Mesenchymal stem cell (in vitro differentiated cells and primary cell): ENCODE data around the gene SLC35B3. TPM values are rescaled to one million over a fixed set of nuclear protein-coding genes. Genes with fewer than 3 reads are reported as not detected.

Experiments used
- DNase-seq: peaks from one replicate; pipeline ENCODE4 v3.0.0-alpha.2; 2013
- H2AFZ ChIP-seq: one replicate; pipeline ENCODE4 v1.6.1; 2013; ENCODE audit warnings: low read depth, mild to moderate bottlenecking, control low read depth, inconsistent platforms, low read length, moderate library complexity
- H2AK5ac ChIP-seq: 2 replicates; pipeline ENCODE4 v1.6.1; 2013; ENCODE audit warnings: low read length, moderate library complexity, mild to moderate bottlenecking, inconsistent platforms; ENCODE audit not compliant: severe bottlenecking
- H2BK120ac ChIP-seq: one replicate; pipeline ENCODE4 v1.6.1; 2013; ENCODE audit warnings: low read depth, mild to moderate bottlenecking, inconsistent platforms, low read length, moderate library complexity
- H2BK12ac ChIP-seq, 2 experiments: one replicate each; pipeline ENCODE4 v1.6.1; 2013; ENCODE audit warnings: inconsistent platforms in 2 of 2, low read length in 2 of 2, mild to moderate bottlenecking in 2 of 2, moderate library complexity in 2 of 2, control low read depth in 1 of 2
- H2BK15ac ChIP-seq: one replicate; pipeline ENCODE4 v1.6.1; 2013; ENCODE audit warnings: mild to moderate bottlenecking, low read depth, inconsistent platforms; ENCODE audit not compliant: poor library complexity, severe bottlenecking
- H2BK5ac ChIP-seq: 2 replicates; pipeline ENCODE4 v1.6.1; 2013; ENCODE audit warnings: low read depth, mild to moderate bottlenecking, low read length, control low read depth, inconsistent platforms; ENCODE audit not compliant: poor library complexity, severe bottlenecking
- H3K14ac ChIP-seq, 2 experiments: one replicate each; pipeline ENCODE4 v1.6.1; 2013; ENCODE audit warnings: inconsistent platforms in 2 of 2, low read length in 2 of 2, control low read depth in 1 of 2, mild to moderate bottlenecking in 1 of 2, moderate library complexity in 1 of 2
- H3K18ac ChIP-seq, 2 experiments: one replicate each; pipeline ENCODE4 v1.6.1; 2013; ENCODE audit warnings: inconsistent platforms in 2 of 2, low read length in 2 of 2, control low read depth in 1 of 2, low read depth in 1 of 2, mild to moderate bottlenecking in 1 of 2
- H3K23ac ChIP-seq, 2 experiments: one replicate each; pipeline ENCODE4 v1.6.1; 2013; ENCODE audit warnings: inconsistent platforms in 2 of 2, low read length in 2 of 2, mild to moderate bottlenecking in 2 of 2, moderate library complexity in 2 of 2, control low read depth in 1 of 2
- H3K27ac ChIP-seq: 2 replicates; pipeline ENCODE4 v1.5.1; 2013; ENCODE audit warnings: mild to moderate bottlenecking, moderate library complexity, low read length, control low read depth, inconsistent platforms; ENCODE audit not compliant: poor library complexity, severe bottlenecking
- H3K27me3 ChIP-seq, 2 experiments: 2 replicates each; pipeline versions ENCODE4 v1.6.1 to v1.7.0; 2013; ENCODE audit warnings: low read length in 2 of 2, mild to moderate bottlenecking in 2 of 2, moderate library complexity in 2 of 2, control low read depth in 1 of 2, inconsistent platforms in 1 of 2; ENCODE audit not compliant: control insufficient read depth in 1 of 2, insufficient read depth in 1 of 2
- H3K36me3 ChIP-seq, 2 experiments: 2 replicates each; pipeline versions ENCODE4 v1.6.1 to v1.7.0; 2013; ENCODE audit warnings: low read length in 2 of 2, control low read depth in 1 of 2, inconsistent platforms in 1 of 2, low read depth in 1 of 2, mild to moderate bottlenecking in 1 of 2; ENCODE audit not compliant: insufficient read depth in 2 of 2, control insufficient read depth in 1 of 2
- H3K4ac ChIP-seq, 2 experiments: one replicate each; pipeline ENCODE4 v1.6.1; 2013; ENCODE audit warnings: inconsistent platforms in 2 of 2, low read length in 2 of 2, mild to moderate bottlenecking in 2 of 2, moderate library complexity in 2 of 2, control low read depth in 1 of 2, low read depth in 1 of 2
- H3K4me1 ChIP-seq: 2 replicates; pipeline ENCODE4 v1.6.1; 2013; ENCODE audit warnings: low read depth, low read length, control low read depth; ENCODE audit not compliant: control insufficient read depth, insufficient read depth
- H3K4me2 ChIP-seq: 2 replicates; pipeline ENCODE4 v1.6.1; 2013; ENCODE audit warnings: low read length, mild to moderate bottlenecking, inconsistent platforms; ENCODE audit not compliant: poor library complexity, severe bottlenecking
- H3K4me3 ChIP-seq, 2 experiments: 2 replicates each; pipeline versions ENCODE4 v1.5.1 to v1.7.0; 2013; ENCODE audit warnings: low read length in 2 of 2, mild to moderate bottlenecking in 2 of 2, control low read depth in 1 of 2, low read depth in 1 of 2; ENCODE audit not compliant: insufficient read depth in 1 of 2
- H3K79me1 ChIP-seq: replicated peaks from 2 replicates; pipeline ENCODE4 v1.6.1; 2013; ENCODE audit warnings: mild to moderate bottlenecking, control low read depth, low read length, inconsistent platforms; ENCODE audit not compliant: poor library complexity, severe bottlenecking
- H3K9ac ChIP-seq: 2 replicates; pipeline ENCODE4 v1.7.0; 2013; ENCODE audit warnings: mild to moderate bottlenecking, low read length, moderate library complexity
- H3K9me3 ChIP-seq: 2 replicates; pipeline ENCODE4 v1.7.0; 2013; ENCODE audit warnings: mild to moderate bottlenecking, low read length; ENCODE audit not compliant: control insufficient read depth
- H4K8ac ChIP-seq: one replicate; pipeline ENCODE4 v1.6.1; 2013; ENCODE audit warnings: inconsistent platforms, mild to moderate bottlenecking, low read length, moderate library complexity
- H4K91ac ChIP-seq: one replicate; pipeline ENCODE4 v1.6.1; 2013; ENCODE audit warnings: mild to moderate bottlenecking, low read length, inconsistent platforms
- WGBS: methylation state at CpG from one replicate; pipeline ENCODE4 v1.1.7; 2013; ENCODE audit warnings: mixed read lengths; 5-methylcytosine and 5-hydroxymethylcytosine counted together
- polyA plus RNA-seq, 2 experiments: library from polyadenylated mRNA; stranded (reverse); fragments of 200-250 nt; gene quantifications; one replicate each; pipeline ENCODE4 v1.2.3, GENCODE V29; 2013

The SLC35B3 gene
- 27.9 TPM for polyA plus RNA-seq (2013, experiment 1 of 2)
- 27.9 TPM for polyA plus RNA-seq (2013, experiment 2 of 2)

DNA sequence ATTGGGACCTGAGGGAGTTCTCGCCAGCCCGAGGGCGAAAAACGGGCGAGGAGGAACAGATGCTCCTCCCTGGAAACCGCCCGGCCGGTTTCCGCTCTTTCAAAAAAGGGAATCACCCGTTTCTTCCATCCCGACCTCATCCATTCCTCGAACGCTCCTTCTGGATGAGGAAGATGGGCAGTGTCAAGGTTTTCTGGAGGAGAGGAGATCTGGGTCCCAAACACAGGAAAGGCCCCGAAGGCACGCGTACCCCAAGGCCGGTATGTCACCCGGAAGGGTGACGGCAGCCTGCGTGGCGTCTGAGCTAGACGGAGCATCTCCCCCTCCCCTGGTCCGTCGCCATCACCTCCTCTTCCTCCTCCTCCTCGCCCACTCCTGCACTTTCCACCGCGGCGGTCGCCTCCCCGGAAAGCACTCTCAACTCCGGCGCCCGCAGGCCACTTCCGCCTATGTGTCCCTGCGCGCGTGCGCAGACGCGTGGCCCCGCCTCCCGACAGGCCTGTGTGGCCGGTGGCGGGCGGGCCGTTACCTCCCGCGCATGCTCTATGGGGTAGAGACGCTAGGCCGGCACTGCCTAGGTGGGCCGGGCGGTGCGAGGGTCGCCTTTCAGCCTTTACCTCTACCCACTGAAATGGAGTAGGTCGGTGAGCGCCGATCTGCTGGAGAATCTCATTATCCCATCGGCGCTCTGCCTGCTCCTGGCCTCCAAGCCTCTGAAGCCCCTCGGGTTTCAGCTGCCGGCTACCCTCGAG is at the start of gene SLC35B3:
Gene SLC35B3 (minus strand): TSS at position 453 of the 752 bp plus-strand sequence.
- peak within 1 kb of the TSS; percentile 65 for H2BK120ac ChIP-seq
- peaks cover 11% of the 10 kb centered on the region for H3K79me1 ChIP-seq
- H4K91ac ChIP-seq: peak within 1 kb of the TSS; percentile 99
- peak within 1 kb of the TSS; percentile 87 for H3K4me2 ChIP-seq
- H2AK5ac ChIP-seq: peak within 1 kb of the TSS; percentile 84
- H3K36me3 ChIP-seq: peaks cover 0 to 7% of the 10 kb centered on the region in 2 experiments
- H3K9me3 ChIP-seq: no peaks in the 10 kb centered on the region
- H3K23ac ChIP-seq: peak within 1 kb of the TSS in 1 of 2 experiments; percentile 72
- no peaks in the 10 kb centered on the region for H3K27me3 ChIP-seq
- peak within 1 kb of the TSS; percentile 57 for H2BK15ac ChIP-seq
- peak within 1 kb of the TSS; percentile 69 for H2BK5ac ChIP-seq
- H3K14ac ChIP-seq: peak within 1 kb of the TSS in 1 of 2 experiments; percentile 84
- peaks cover 2% of the 10 kb centered on the region for H3K4me1 ChIP-seq
- H3K9ac ChIP-seq: peak within 1 kb of the TSS; percentile 99
- WGBS: 1% methylated on average over 54 of the region's 62 CpGs
- H4K8ac ChIP-seq: peak within 1 kb of the TSS; percentile 100
- H3K27ac ChIP-seq: peak within 1 kb of the TSS; percentile 87
- H3K4me3 ChIP-seq: peak within 1 kb of the TSS; percentile 90 to 99
- DNase-seq: peak; percentile 91
- peak within 1 kb of the TSS; percentile 88 for H2AFZ ChIP-seq
- H3K18ac ChIP-seq: peak within 1 kb of the TSS; percentile 97 to 98
- H3K4ac ChIP-seq: peak within 1 kb of the TSS; percentile 83 to 97
- no peak within 1 kb of the TSS for H2BK12ac ChIP-seq

- H2BK15ac ChIP-seq: no peak overlapping the region
- WGBS: no CpG with 5 or more reads among the region's 1 CpG
Observed at GRCh38 chr6:8483650-8484049, 48.3 kb upstream of the SLC35B3 start.

GRCh38 chr6:8481727-8482126 is 46.4 kb upstream of the SLC35B3 start:
- Histone ChIP-seq H2BK12ac (no peak overlapping the region), H3K18ac (no peak overlapping the region), H3K27me3 (no peaks in the 10 kb centered on the region), H3K4ac (no peak overlapping the region), H2BK120ac (no peak overlapping the region), H3K23ac (no peak overlapping the region), H3K4me1 (no peaks in the 10 kb centered on the region), H3K79me1 (no peaks in the 10 kb centered on the region), H2AFZ (no peak overlapping the region), H2BK5ac (no peak overlapping the region), H3K9me3 (peaks cover 4% of the 10 kb centered on the region), H3K27ac (no peak overlapping the region), H4K8ac (no peak overlapping the region), H2AK5ac (no peak overlapping the region), H3K4me3 (no peak overlapping the region), H3K9ac (no peak overlapping the region), H3K4me2 (no peak overlapping the region), H2BK15ac (no peak overlapping the region), H3K36me3 (no peaks in the 10 kb centered on the region), H4K91ac (no peak overlapping the region), H3K14ac (no peak overlapping the region)
- 5% methylated on average over 1 of the region's 2 CpGs for WGBS
- peak; percentile 3 for DNase-seq

More at GRCh38 chr6:8483650-8484049, 48.3 kb upstream of the SLC35B3 start:
- H3K4me2 ChIP-seq: no peak overlapping the region
- no peak overlapping the region for H3K9ac ChIP-seq
- no peak overlapping the region for H3K14ac ChIP-seq
- H3K4me1 ChIP-seq: no peaks in the 10 kb centered on the region
- H4K91ac ChIP-seq: no peak overlapping the region
- H3K36me3 ChIP-seq: no peaks in the 10 kb centered on the region
- H2BK12ac ChIP-seq: no peak overlapping the region
- no peak overlapping the region for H3K4ac ChIP-seq
- no peaks in the 10 kb centered on the region for H3K27me3 ChIP-seq
- H3K4me3 ChIP-seq: no peak overlapping the region
- no peak overlapping the region for H2BK120ac ChIP-seq
- no peak overlapping the region for H3K23ac ChIP-seq
- no peak for DNase-seq
- H3K79me1 ChIP-seq: no peaks in the 10 kb centered on the region
- H3K18ac ChIP-seq: no peak overlapping the region
- H2AK5ac ChIP-seq: no peak overlapping the region
- no peak overlapping the region for H2AFZ ChIP-seq
- H2BK5ac ChIP-seq: no peak overlapping the region
- no peak overlapping the region for H3K27ac ChIP-seq
- H4K8ac ChIP-seq: no peak overlapping the region
- H3K9me3 ChIP-seq: peaks cover 3% of the 10 kb centered on the region

DNA sequence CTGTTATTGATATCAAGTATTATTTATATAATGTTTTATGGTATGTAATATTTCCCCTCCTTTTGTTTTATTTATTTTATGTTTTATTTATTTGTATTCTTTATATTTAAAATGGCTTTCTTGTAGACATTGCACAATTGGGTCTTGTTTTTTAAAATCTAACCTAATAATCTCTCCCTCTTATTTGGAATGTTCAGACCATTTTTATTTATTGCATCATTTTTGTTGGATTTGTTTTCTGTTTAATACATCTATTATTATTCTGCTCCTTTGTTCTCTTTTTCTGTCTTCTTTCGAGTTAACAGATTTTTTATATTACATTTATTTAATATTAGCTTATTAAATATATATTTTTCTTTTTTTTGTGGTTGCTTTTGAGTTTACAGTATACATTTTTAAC is 43.1 kb upstream of the SLC35B3 start:
- H3K4me1 ChIP-seq: no peaks in the 10 kb centered on the region
- no peak overlapping the region for H4K91ac ChIP-seq
- H2BK120ac ChIP-seq: no peak overlapping the region
- H3K9ac ChIP-seq: no peak overlapping the region
- no peak overlapping the region for H4K8ac ChIP-seq
- peaks cover 6% of the 10 kb centered on the region for H3K9me3 ChIP-seq
- WGBS: no CpG with 5 or more reads among the region's 1 CpG
- H2BK5ac ChIP-seq: no peak overlapping the region
- no peak overlapping the region for H2AK5ac ChIP-seq
- H3K18ac ChIP-seq: no peak overlapping the region
- DNase-seq: no peak
- H3K27ac ChIP-seq: no peak overlapping the region
- no peak overlapping the region for H3K4ac ChIP-seq
- H3K4me2 ChIP-seq: no peak overlapping the region
- no peak overlapping the region for H2BK12ac ChIP-seq
- H2AFZ ChIP-seq: no peak overlapping the region
- H3K79me1 ChIP-seq: no peaks in the 10 kb centered on the region
- no peak overlapping the region for H2BK15ac ChIP-seq
- no peaks in the 10 kb centered on the region for H3K27me3 ChIP-seq
- no peak overlapping the region for H3K23ac ChIP-seq
- no peak overlapping the region for H3K14ac ChIP-seq
- no peaks in the 10 kb centered on the region for H3K36me3 ChIP-seq
- no peak overlapping the region for H3K4me3 ChIP-seq
